ENCODE results near the gene SLC4A4. TPM values are rescaled to one million over a fixed set of nuclear protein-coding genes. Genes with fewer than 3 reads are reported as not detected.

SLC4A4 gene
- total RNA-seq, 2 donors from 2014 or later = 99.0 to 124 TPM

DNA sequence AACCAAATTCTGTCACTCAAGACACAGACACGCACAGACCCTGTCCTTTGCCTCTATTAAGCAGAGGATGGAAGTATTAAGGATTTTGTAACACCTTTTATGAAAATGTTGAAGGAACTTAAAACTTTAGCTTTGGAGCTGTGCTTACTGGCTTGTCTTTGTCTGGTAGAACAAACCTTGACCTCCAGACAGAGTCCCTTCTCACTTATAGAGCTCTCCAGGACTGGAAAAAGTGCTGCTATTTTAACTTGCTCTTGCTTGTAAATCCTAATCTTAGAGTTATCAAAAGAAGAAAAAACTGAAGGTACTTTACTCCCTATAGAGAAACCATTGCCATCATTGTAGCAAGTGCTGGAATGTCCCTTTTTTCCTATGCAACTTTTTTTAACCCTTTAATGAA is 229.3 kb downstream of the SLC4A4 start:
- Histone ChIP-seq H3K9me3 (no peaks in the 10 kb centered on the region), H3K4me3 (no peak overlapping the region), H3K27me3 (no peaks in the 10 kb centered on the region), H3K9ac (ENCODE audit: low read depth in 2 of 2, low read length in 2 of 2) (no peak overlapping the region), H3K36me3 (no peaks in the 10 kb centered on the region), H3K4me1 (no peaks in the 10 kb centered on the region), H3K27ac (no peak overlapping the region)
- DNase-seq = no peak
- TF ChIP-seq, protein P1, sequence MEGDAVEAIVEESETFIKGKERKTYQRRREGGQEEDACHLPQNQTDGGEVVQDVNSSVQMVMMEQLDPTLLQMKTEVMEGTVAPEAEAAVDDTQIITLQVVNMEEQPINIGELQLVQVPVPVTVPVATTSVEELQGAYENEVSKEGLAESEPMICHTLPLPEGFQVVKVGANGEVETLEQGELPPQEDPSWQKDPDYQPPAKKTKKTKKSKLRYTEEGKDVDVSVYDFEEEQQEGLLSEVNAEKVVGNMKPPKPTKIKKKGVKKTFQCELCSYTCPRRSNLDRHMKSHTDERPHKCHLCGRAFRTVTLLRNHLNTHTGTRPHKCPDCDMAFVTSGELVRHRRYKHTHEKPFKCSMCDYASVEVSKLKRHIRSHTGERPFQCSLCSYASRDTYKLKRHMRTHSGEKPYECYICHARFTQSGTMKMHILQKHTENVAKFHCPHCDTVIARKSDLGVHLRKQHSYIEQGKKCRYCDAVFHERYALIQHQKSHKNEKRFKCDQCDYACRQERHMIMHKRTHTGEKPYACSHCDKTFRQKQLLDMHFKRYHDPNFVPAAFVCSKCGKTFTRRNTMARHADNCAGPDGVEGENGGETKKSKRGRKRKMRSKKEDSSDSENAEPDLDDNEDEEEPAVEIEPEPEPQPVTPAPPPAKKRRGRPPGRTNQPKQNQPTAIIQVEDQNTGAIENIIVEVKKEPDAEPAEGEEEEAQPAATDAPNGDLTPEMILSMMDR (IDR thresholded peaks at IDR 0.05) = no peak
- intact Hi-C loops (cut with DNase I) = loop anchor here (10.0 kb wide), 1 partner anchor 147 kb away; no protein-coding TSS in a partner anchor

DNA sequence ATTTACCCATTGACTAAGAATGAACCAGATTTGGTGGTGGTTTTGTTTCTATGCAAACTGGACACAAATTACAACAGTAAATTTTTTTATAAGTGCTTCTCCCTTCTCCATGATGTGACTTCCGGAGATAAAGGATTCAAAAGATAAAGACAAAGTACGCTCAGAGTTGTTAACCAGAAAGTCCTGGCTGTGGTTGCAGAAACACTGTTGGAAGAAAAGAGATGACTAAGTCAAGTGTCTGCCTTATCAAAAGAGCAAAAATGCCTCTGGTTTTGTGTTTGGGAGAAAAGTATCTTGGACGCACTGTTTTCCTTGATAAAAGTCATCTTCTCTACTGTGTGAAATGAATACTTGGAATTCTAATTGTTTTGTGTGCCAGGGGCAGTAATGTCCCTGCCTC is 231.7 kb downstream of the SLC4A4 start:
- no peak overlapping the region for H3K9ac ChIP-seq (ENCODE audit: low read depth in 2 of 2, low read length in 2 of 2)
- H3K9me3 ChIP-seq = no peaks in the 10 kb centered on the region
- intact Hi-C loops (cut with DNase I) = no loop called here
- no peaks in the 10 kb centered on the region for H3K4me1 ChIP-seq
- H3K4me3 ChIP-seq = no peak overlapping the region
- H3K27ac ChIP-seq = no peak overlapping the region
- no peaks in the 10 kb centered on the region for H3K27me3 ChIP-seq
- TF ChIP-seq, protein P1 (IDR thresholded peaks at IDR 0.05) = no peak
- H3K36me3 ChIP-seq = no peaks in the 10 kb centered on the region
- DNase-seq = no peak

DNA sequence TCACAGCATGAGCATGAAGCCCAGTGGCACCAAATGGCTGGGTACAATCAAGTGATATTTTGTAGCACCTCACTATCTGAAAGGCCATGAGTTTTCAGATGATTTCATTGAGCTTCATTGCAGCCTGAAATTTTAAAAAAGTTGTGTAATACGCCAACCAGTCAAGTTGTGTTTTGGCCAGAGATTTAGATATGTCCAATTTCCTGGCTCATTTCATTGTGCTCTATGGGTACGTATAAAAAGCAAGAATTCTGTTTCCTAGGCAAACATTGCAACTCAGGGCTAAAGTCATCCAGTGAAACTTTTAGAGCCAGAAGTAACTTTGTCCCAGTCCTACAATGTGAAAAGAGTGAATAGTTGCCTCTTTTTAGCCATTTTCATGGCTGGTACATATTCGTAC is 232.5 kb downstream of the SLC4A4 start:
- no peak overlapping the region for H3K4me3 ChIP-seq
- TF ChIP-seq, protein P1 (IDR thresholded peaks at IDR 0.05) = no peak
- no peak overlapping the region for H3K9ac ChIP-seq (ENCODE audit: low read depth in 2 of 2, low read length in 2 of 2)
- no peaks in the 10 kb centered on the region for H3K9me3 ChIP-seq
- intact Hi-C loops (cut with DNase I) = no loop called here
- H3K4me1 ChIP-seq = no peaks in the 10 kb centered on the region
- no peaks in the 10 kb centered on the region for H3K27me3 ChIP-seq
- no peak for DNase-seq
- no peaks in the 10 kb centered on the region for H3K36me3 ChIP-seq
- H3K27ac ChIP-seq = no peak overlapping the region

DNA sequence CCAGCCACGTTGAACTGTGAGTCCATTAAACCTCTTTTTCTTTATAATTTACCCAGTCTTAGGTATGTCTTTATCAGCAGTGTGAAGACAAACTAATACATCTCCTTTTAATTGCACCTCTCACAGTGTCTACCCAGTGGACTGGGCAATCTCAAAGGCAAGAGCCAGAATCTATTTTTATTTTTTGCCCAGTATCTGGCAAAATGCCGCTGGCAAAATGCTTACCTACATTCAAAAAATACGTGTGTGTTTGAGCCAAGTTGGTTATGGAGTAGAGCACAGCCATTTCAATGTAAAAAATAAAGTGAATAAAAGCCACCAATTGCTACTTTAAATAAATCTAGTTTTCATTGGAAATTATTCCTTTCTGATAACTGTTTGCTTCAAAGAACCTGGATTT is 245.2 kb downstream of the SLC4A4 start:
- Histone ChIP-seq H3K36me3 (no peaks in the 10 kb centered on the region), H3K27ac (no peak overlapping the region), H3K4me3 (no peak overlapping the region), H3K9ac (ENCODE audit: low read depth in 2 of 2, low read length in 2 of 2) (no peak overlapping the region), H3K4me1 (no peaks in the 10 kb centered on the region), H3K27me3 (no peaks in the 10 kb centered on the region), H3K9me3 (no peaks in the 10 kb centered on the region)
- intact Hi-C loops (cut with DNase I) = no loop called here
- no peak for DNase-seq
- TF ChIP-seq, protein P1 (IDR thresholded peaks at IDR 0.05) = no peak

DNA sequence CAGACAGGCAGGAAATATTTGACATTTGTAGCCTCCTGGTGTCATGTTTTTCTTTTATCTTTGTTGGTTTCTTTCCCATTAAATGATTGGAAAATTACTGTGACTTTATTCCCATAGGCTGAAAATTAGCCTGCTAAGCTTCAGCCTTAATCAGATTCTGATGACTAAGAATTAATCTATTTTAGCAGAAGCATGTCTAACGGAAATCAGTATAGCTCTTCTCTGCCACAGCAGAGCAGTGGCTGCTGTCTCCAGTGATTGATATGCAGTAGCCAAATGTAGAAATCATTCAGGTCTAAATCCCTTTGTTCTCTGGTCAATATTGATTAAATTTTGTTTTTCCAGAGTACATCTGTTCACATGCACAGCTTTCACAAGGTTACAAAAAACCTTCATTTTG is 245.8 kb downstream of the SLC4A4 start:
- H3K27ac ChIP-seq = no peak overlapping the region
- no peaks in the 10 kb centered on the region for H3K4me1 ChIP-seq
- H3K27me3 ChIP-seq = no peaks in the 10 kb centered on the region
- H3K4me3 ChIP-seq = no peak overlapping the region
- TF ChIP-seq, protein P1 (IDR thresholded peaks at IDR 0.05) = no peak
- no peak for DNase-seq
- no peaks in the 10 kb centered on the region for H3K9me3 ChIP-seq
- H3K9ac ChIP-seq (ENCODE audit: low read depth in 2 of 2, low read length in 2 of 2) = no peak overlapping the region
- intact Hi-C loops (cut with DNase I) = no loop called here
- no peaks in the 10 kb centered on the region for H3K36me3 ChIP-seq

Measured in colonic mucosa (tissue), 4 donors.